Bronchial epithelial cell (primary cell): ENCODE measurements around the gene PLXNA4. TPM values are rescaled to one million over a fixed set of nuclear protein-coding genes. Genes with fewer than 3 reads are reported as not detected.
A peak's percentile ranks its signal among the peaks of the same experiment; 100 is the strongest.

ENCODE experiments used
- DNase-seq: peaks from one replicate; pipeline ENCODE4 v3.0.0-alpha.2; 2010; ENCODE audit warnings: low read depth
- FAIRE-seq: peaks from 2 replicates; lab custom pipeline; 2011; peaks lifted over from hg19 to GRCh38; lab: Jason Lieb, UNC
- H3K27me3 ChIP-seq: 2 replicates; pipeline ENCODE4 v1.5.1; 2011; ENCODE audit warnings: low read length; ENCODE audit not compliant: control insufficient read depth, insufficient read depth
- H3K36me3 ChIP-seq: 2 replicates; pipeline ENCODE4 v1.5.1; 2011; ENCODE audit warnings: low read length; ENCODE audit not compliant: control insufficient read depth, insufficient read depth
- H3K4me3 ChIP-seq: 2 replicates; pipeline ENCODE4 v1.5.1; 2011; ENCODE audit warnings: mild to moderate bottlenecking, low read depth, low read length, control low read depth
- CTCF ChIP-seq: IDR thresholded peaks from 2 replicates; pipeline ENCODE4 v1.5.1; 2011; ENCODE audit warnings: mild to moderate bottlenecking, moderate library complexity, low read length, control low read depth, inconsistent platforms; ENCODE audit not compliant: insufficient read depth, severe bottlenecking
- total RNA-seq: library from RNA; depleted of rRNA; stranded (reverse); fragments of >200 nt; gene quantifications from 2 replicates; pipeline ENCODE4 v1.2.1, GENCODE V29; 2014

PLXNA4 gene
- total RNA-seq, 1 donor from 2014 or later = under 0.01 TPM

- H3K27me3 ChIP-seq = no peaks in the 10 kb centered on the region
- FAIRE-seq (no peak), DNase-seq (no peak)
- no peaks in the 10 kb centered on the region for H3K36me3 ChIP-seq
- TF ChIP-seq CTCF = no peak
- H3K4me3 ChIP-seq = no peak overlapping the region
Measured at GRCh38 chr7:132433301-132433700, 143.0 kb downstream of the PLXNA4 start.

- no peak for TF ChIP-seq CTCF
- Histone ChIP-seq H3K27me3 (no peaks in the 10 kb centered on the region), H3K4me3 (no peak overlapping the region), H3K36me3 (no peaks in the 10 kb centered on the region)
- DNase-seq (peak; percentile 56), FAIRE-seq (peak; percentile 32)
Measured at GRCh38 chr7:132430861-132431822, 145.1 kb downstream of the PLXNA4 start.

- Histone ChIP-seq H3K36me3 (no peaks in the 10 kb centered on the region), H3K4me3 (no peak overlapping the region), H3K27me3 (no peaks in the 10 kb centered on the region)
- DNase-seq (no peak), FAIRE-seq (no peak)
- TF ChIP-seq CTCF = no peak
Measured at GRCh38 chr7:132430041-132430855, 146.0 kb downstream of the PLXNA4 start.

GRCh38 chr7:132429181-132429580 is 147.1 kb downstream of the PLXNA4 start:
- no peak for FAIRE-seq
- DNase-seq = no peak
- TF ChIP-seq CTCF = no peak
- Histone ChIP-seq H3K27me3 (no peaks in the 10 kb centered on the region), H3K36me3 (no peaks in the 10 kb centered on the region), H3K4me3 (no peak overlapping the region)

- no peak for FAIRE-seq
- no peaks in the 10 kb centered on the region for H3K27me3 ChIP-seq
Measured at GRCh38 chr7:132428247-132428919, 147.9 kb downstream of the PLXNA4 start.

More at GRCh38 chr7:132428247-132428919, 147.9 kb downstream of the PLXNA4 start:
- DNase-seq = no peak
- no peak for TF ChIP-seq CTCF
- no peak overlapping the region for H3K4me3 ChIP-seq
- H3K36me3 ChIP-seq = no peaks in the 10 kb centered on the region
